ENCODE results near the gene RALB.

The RALB gene

GRCh38 chr2:120324933-120325332 lies 72.3 kb downstream of the RALB start:
- Histone ChIP-seq H3K27me3 (ENCODE audit: control insufficient read depth, insufficient read depth, low read length) (peaks cover 8% of the 10 kb centered on the region), H3K9ac (ENCODE audit: low read length) (no peak overlapping the region), H3K27ac (ENCODE audit: low read length) (no peak overlapping the region), H3K36me3 (ENCODE audit: control insufficient read depth, low read depth, low read length) (no peaks in the 10 kb centered on the region), H3K4me1 (ENCODE audit: control insufficient read depth, low read depth, low read length) (no peaks in the 10 kb centered on the region), H3K9me3 (ENCODE audit: control insufficient read depth, low read depth, low read length) (no peaks in the 10 kb centered on the region), H3K4me3 (ENCODE audit: low read length) (no peak overlapping the region)

DNA sequence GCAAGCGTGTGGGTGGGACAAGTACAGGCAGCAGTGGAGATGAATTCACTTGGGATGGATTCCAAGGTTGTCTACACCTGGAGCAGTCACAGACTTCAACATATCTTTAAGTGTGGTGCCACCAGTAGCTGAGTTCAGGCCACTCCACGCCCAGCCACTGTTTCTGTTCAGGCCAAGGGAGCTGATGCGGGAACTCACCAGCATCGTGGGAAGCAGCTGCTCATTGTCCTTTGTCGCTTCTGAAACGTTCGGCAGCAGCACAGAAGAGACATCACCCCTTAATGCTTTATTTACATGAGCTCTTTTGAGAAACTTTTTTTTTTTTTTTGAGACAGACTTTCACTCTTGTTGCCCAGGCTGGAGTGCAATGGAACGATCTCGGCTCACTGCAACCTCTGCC lies 73.4 kb downstream of the RALB start:
- no peak overlapping the region for H3K4me3 ChIP-seq (ENCODE audit: low read length)
- no peaks in the 10 kb centered on the region for H3K9me3 ChIP-seq (ENCODE audit: control insufficient read depth, low read depth, low read length)
- no peak overlapping the region for H3K9ac ChIP-seq (ENCODE audit: low read length)
- no peaks in the 10 kb centered on the region for H3K36me3 ChIP-seq (ENCODE audit: control insufficient read depth, low read depth, low read length)
- peaks cover 8% of the 10 kb centered on the region for H3K27me3 ChIP-seq (ENCODE audit: control insufficient read depth, insufficient read depth, low read length)
- no peak overlapping the region for H3K27ac ChIP-seq (ENCODE audit: low read length)
- H3K4me1 ChIP-seq (ENCODE audit: control insufficient read depth, low read depth, low read length) = no peaks in the 10 kb centered on the region

DNA sequence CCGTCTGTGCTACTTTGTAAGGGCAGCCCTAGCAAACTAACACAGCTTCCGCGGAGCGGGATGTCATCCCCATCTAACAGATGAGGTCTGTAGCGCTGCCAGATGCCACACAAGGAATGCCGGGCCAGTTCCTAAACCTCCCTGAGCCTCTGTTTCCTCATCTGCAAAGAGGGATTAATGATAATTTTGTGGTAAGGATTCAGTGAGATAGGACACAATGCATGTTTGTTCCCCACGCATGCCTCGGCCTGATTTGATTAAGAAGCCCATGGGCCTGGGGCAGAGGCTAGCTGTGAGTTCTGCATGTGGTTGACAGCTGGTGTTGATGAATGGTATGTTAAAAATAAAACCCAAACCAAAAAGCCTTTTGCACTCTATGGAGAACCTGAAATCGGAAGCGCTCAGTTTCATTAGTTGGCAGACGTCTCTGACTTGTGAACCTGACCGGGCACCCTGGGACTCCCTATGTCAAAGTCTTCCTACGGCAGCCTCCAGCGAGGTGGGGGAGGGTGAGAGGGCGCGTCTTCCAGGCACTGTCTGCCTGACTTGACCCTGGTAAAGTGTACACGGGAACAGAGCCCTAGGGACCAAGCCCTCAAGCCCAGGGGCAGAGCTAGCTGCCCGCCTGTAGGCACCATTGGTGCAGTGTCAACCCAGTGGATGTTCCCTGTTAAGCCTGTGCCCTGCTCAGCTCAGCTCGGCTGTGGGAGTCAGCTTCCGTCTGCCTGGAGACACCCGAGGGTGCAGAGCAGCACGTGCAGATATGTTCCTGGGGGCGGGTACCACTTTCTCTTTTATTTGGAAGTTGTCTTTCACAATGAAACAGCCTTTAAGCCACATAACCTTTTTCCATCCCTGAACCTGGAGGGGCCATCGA lies 78.5 kb downstream of the RALB start:
- Histone ChIP-seq H3K36me3 (ENCODE audit: control insufficient read depth, low read depth, low read length) (no peaks in the 10 kb centered on the region), H3K27ac (ENCODE audit: low read length) (no peak overlapping the region), H3K4me1 (ENCODE audit: control insufficient read depth, low read depth, low read length) (no peaks in the 10 kb centered on the region), H3K27me3 (ENCODE audit: control insufficient read depth, insufficient read depth, low read length) (peaks cover 11% of the 10 kb centered on the region), H3K9ac (ENCODE audit: low read length) (no peak overlapping the region), H3K4me3 (ENCODE audit: low read length) (no peak overlapping the region), H3K9me3 (ENCODE audit: control insufficient read depth, low read depth, low read length) (no peaks in the 10 kb centered on the region)

DNA sequence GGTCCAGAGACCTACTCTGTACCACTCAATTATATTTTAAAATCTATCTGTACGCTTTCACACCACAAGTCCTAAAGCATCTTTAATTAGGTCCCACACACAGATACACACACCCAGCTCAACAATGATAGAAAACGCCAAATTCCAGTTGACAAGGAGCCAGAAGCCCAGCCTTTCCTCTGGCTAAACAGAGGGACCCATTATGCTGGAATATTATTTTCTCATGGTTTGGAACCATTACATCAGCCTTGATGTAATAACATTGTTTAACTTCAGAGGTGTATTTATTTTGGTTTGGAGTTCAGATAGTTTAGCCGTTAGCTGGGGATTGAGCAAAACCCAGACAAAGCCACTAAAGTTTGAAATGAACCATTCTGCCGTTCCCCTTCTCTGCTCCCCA lies 79.3 kb downstream of the RALB start:
- Histone ChIP-seq H3K27me3 (ENCODE audit: control insufficient read depth, insufficient read depth, low read length) (peaks cover 14% of the 10 kb centered on the region), H3K4me3 (ENCODE audit: low read length) (no peak overlapping the region), H3K9me3 (ENCODE audit: control insufficient read depth, low read depth, low read length) (no peaks in the 10 kb centered on the region), H3K4me1 (ENCODE audit: control insufficient read depth, low read depth, low read length) (no peaks in the 10 kb centered on the region), H3K9ac (ENCODE audit: low read length) (no peak overlapping the region), H3K36me3 (ENCODE audit: control insufficient read depth, low read depth, low read length) (no peaks in the 10 kb centered on the region), H3K27ac (ENCODE audit: low read length) (no peak overlapping the region)

DNA sequence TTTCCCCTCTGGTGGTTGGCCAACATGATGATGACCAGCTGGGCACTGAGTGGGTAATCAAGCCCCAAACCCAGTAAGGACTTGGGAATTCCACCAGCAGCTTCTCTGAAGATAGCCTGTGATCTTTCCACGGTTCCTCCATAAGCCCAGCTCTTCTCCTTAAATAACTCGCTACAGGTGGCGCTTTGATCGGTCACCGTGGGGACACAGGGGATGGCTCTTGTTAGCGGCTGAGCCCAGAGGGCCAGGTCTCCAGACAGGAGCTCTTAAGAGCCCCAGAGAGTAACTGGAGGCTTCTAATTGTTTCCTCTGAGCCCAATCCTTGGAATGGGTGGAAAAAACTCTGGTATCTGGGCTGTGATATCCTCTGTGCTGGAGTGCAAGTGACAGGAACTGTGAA lies 79.7 kb downstream of the RALB start:
- no peaks in the 10 kb centered on the region for H3K9me3 ChIP-seq (ENCODE audit: control insufficient read depth, low read depth, low read length)
- H3K27ac ChIP-seq (ENCODE audit: low read length) = no peak overlapping the region
- peaks cover 14% of the 10 kb centered on the region for H3K27me3 ChIP-seq (ENCODE audit: control insufficient read depth, insufficient read depth, low read length)
- no peaks in the 10 kb centered on the region for H3K36me3 ChIP-seq (ENCODE audit: control insufficient read depth, low read depth, low read length)
- H3K4me3 ChIP-seq (ENCODE audit: low read length) = no peak overlapping the region
- no peak overlapping the region for H3K9ac ChIP-seq (ENCODE audit: low read length)
- no peaks in the 10 kb centered on the region for H3K4me1 ChIP-seq (ENCODE audit: control insufficient read depth, low read depth, low read length)

DNA sequence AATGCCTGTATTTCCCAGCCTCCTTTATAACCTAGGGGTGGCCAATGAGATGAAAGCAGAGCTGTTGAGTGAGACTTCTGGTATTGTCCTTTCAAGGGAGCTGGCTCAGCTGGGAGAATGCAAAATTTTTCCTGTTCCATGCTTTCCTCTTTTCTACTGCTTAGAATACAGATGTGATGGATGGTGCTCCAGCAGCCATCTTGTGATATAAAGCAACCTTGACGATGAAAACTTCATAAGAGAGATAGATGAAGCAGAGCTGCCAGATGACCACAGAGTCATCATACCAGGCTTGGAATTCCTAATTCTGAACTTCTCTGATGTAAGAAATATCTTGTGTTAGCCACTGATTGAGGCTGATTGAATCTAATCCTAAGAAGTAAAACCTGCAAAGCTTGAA lies 81.4 kb downstream of the RALB start:
- Histone ChIP-seq H3K4me1 (ENCODE audit: control insufficient read depth, low read depth, low read length) (no peaks in the 10 kb centered on the region), H3K9me3 (ENCODE audit: control insufficient read depth, low read depth, low read length) (no peaks in the 10 kb centered on the region), H3K9ac (ENCODE audit: low read length) (no peak overlapping the region), H3K27me3 (ENCODE audit: control insufficient read depth, insufficient read depth, low read length) (peaks cover 14% of the 10 kb centered on the region), H3K27ac (ENCODE audit: low read length) (no peak overlapping the region), H3K4me3 (ENCODE audit: low read length) (no peak overlapping the region), H3K36me3 (ENCODE audit: control insufficient read depth, low read depth, low read length) (no peaks in the 10 kb centered on the region)

DNA sequence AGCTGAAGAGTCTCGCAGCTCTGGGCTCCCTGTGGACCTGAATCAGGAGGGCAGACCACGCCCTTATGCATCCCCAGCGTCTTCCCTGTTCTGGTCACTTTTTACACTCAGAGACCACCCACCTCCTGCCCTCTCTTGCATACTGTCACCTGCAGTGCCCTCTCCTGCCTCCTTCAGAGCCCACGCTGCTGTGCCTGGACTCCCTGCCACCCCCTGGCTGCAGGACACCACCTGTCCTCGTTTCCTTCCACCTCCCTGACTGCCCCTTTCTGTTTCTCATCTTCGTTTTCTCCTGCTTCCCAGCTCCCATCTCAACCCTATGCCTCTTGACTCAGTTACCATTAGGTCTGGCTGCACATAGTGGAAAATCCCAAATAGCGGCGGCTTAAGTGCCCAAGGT lies 84.1 kb downstream of the RALB start:
- Histone ChIP-seq H3K36me3 (ENCODE audit: control insufficient read depth, low read depth, low read length) (no peaks in the 10 kb centered on the region), H3K9ac (ENCODE audit: low read length) (no peak overlapping the region), H3K4me1 (ENCODE audit: control insufficient read depth, low read depth, low read length) (no peaks in the 10 kb centered on the region), H3K4me3 (ENCODE audit: low read length) (no peak overlapping the region), H3K9me3 (ENCODE audit: control insufficient read depth, low read depth, low read length) (no peaks in the 10 kb centered on the region), H3K27me3 (ENCODE audit: control insufficient read depth, insufficient read depth, low read length) (peaks cover 26% of the 10 kb centered on the region), H3K27ac (ENCODE audit: low read length) (no peak overlapping the region)

GRCh38 chr2:120338015-120338414 lies 85.4 kb downstream of the RALB start:
- H3K27ac ChIP-seq (ENCODE audit: low read length) = no peak overlapping the region
- no peaks in the 10 kb centered on the region for H3K4me1 ChIP-seq (ENCODE audit: control insufficient read depth, low read depth, low read length)
- H3K36me3 ChIP-seq (ENCODE audit: control insufficient read depth, low read depth, low read length) = no peaks in the 10 kb centered on the region
- no peaks in the 10 kb centered on the region for H3K9me3 ChIP-seq (ENCODE audit: control insufficient read depth, low read depth, low read length)
- H3K27me3 ChIP-seq (ENCODE audit: control insufficient read depth, insufficient read depth, low read length) = peaks cover 38% of the 10 kb centered on the region
- no peak overlapping the region for H3K9ac ChIP-seq (ENCODE audit: low read length)
- H3K4me3 ChIP-seq (ENCODE audit: low read length) = no peak overlapping the region

GRCh38 chr2:120341977-120342376 lies 89.3 kb downstream of the RALB start:
- Histone ChIP-seq H3K27me3 (ENCODE audit: control insufficient read depth, insufficient read depth, low read length) (peaks cover 70% of the 10 kb centered on the region), H3K36me3 (ENCODE audit: control insufficient read depth, low read depth, low read length) (no peaks in the 10 kb centered on the region), H3K9ac (ENCODE audit: low read length) (no peak overlapping the region), H3K27ac (ENCODE audit: low read length) (no peak overlapping the region), H3K4me3 (ENCODE audit: low read length) (no peak overlapping the region), H3K4me1 (ENCODE audit: control insufficient read depth, low read depth, low read length) (peaks cover 3% of the 10 kb centered on the region), H3K9me3 (ENCODE audit: control insufficient read depth, low read depth, low read length) (no peaks in the 10 kb centered on the region)

DNA sequence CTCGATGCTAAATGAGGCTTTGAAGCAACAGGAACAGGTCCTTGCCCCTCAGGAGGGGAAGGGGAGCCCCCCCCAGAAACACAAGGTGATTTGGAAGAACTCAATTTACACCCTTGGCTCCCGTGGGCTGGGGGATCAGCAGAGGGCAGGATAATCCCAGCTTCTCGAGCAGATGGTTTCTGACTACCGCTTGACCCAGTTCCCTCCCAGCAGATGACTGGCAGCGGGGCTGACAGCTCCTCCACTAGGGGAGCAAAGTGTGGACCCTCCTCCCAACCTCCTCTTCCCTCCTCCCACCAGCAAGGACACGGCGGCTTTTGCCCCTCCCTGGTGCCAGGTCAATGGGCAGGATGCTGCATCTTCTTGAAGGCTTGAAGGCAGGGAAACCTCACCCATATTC lies 89.8 kb downstream of the RALB start:
- no peaks in the 10 kb centered on the region for H3K9me3 ChIP-seq (ENCODE audit: control insufficient read depth, low read depth, low read length)
- H3K27ac ChIP-seq (ENCODE audit: low read length) = no peak overlapping the region
- H3K9ac ChIP-seq (ENCODE audit: low read length) = no peak overlapping the region
- peaks cover 4% of the 10 kb centered on the region for H3K4me1 ChIP-seq (ENCODE audit: control insufficient read depth, low read depth, low read length)
- H3K36me3 ChIP-seq (ENCODE audit: control insufficient read depth, low read depth, low read length) = no peaks in the 10 kb centered on the region
- H3K27me3 ChIP-seq (ENCODE audit: control insufficient read depth, insufficient read depth, low read length) = peaks cover 74% of the 10 kb centered on the region
- H3K4me3 ChIP-seq (ENCODE audit: low read length) = no peak overlapping the region

DNA sequence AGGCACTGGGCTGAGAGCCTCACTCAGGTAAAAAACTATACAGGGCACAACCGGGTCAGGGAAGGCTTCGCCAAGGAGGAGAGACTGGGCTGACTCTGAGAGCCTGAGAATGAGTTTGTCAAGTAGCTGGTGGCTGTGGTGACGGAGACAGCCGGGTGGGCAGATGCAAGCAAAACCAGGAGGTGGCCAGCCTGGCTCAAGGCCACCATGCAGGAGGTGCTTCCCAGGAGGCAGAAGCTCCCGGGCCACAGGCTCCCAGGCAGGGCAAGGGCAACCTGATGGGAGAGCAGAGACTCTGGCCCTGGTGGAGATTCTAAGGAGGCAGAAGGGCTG lies 90.4 kb downstream of the RALB start:
- Histone ChIP-seq H3K36me3 (ENCODE audit: control insufficient read depth, low read depth, low read length) (no peaks in the 10 kb centered on the region), H3K9me3 (ENCODE audit: control insufficient read depth, low read depth, low read length) (no peaks in the 10 kb centered on the region), H3K9ac (ENCODE audit: low read length) (no peak overlapping the region), H3K27ac (ENCODE audit: low read length) (no peak overlapping the region), H3K4me3 (ENCODE audit: low read length) (no peak overlapping the region), H3K4me1 (ENCODE audit: control insufficient read depth, low read depth, low read length) (peaks cover 10% of the 10 kb centered on the region), H3K27me3 (ENCODE audit: control insufficient read depth, insufficient read depth, low read length) (peaks cover 80% of the 10 kb centered on the region)

DNA sequence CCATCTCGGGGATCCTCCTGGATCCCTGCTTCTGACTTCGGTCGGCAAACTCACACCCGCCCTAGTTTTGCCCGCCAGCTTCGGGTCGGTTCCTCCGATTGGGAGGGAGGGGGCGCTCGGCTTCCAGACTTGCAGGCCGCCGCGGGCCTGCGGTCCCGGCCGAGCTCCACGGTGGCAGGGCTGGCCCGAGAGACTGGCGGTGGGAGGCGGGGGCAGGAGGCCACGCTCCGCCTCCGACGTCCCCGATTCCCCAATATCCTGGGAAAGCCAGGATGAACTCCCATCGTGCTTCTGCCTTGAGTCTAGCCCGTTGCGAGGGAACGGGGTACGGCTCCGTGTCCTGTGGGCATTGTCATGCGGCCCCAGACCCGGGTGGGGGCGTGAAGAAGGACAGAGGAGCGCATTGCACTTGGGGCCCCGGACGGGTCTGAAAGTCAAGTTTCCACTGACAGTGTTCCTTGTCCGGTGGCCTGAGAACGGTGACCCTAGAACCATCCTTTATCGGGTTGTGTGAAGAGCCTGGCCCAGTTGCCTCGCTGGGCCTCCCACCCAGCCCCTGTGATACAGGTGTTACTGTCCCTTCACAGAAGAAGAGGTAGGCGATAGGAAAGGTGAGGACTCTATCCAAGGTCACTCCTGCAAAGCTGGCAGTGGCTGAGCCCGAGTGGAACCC lies 90.9 kb downstream of the RALB start:
- Histone ChIP-seq H3K36me3 (ENCODE audit: control insufficient read depth, low read depth, low read length) (no peaks in the 10 kb centered on the region), H3K9me3 (ENCODE audit: control insufficient read depth, low read depth, low read length) (no peaks in the 10 kb centered on the region), H3K4me1 (ENCODE audit: control insufficient read depth, low read depth, low read length) (peaks cover 15% of the 10 kb centered on the region), H3K27ac (ENCODE audit: low read length) (no peak overlapping the region), H3K9ac (ENCODE audit: low read length) (no peak overlapping the region), H3K27me3 (ENCODE audit: control insufficient read depth, insufficient read depth, low read length) (peaks cover 85% of the 10 kb centered on the region), H3K4me3 (ENCODE audit: low read length) (peak overlapping the region; percentile 39)
